Large intestine (tissue), 3 donors: Measurements from ENCODE around the gene ARHGEF4. TPM values are rescaled to one million over a fixed set of nuclear protein-coding genes. Genes with fewer than 3 reads are reported as not detected.
A peak's percentile ranks its signal among the peaks of the same experiment; 100 is the strongest.

Experiments
- DNase-seq, 2 donors: peaks; one replicate each; pipeline versions ENCODE4 v3.0.0 to v3.0.0-alpha.2; 2013
- H3K27ac ChIP-seq: one replicate; pipeline ENCODE4 v1.5.1; 2013; ENCODE audit warnings: low read length
- H3K27me3 ChIP-seq: 2 replicates; pipeline ENCODE4 v1.6.1; 2013; ENCODE audit warnings: low read length; ENCODE audit not compliant: control insufficient read depth, insufficient read depth
- H3K36me3 ChIP-seq: 2 replicates; pipeline ENCODE4 v1.6.1; 2013; ENCODE audit warnings: low read length; ENCODE audit not compliant: control insufficient read depth, insufficient read depth
- H3K4me1 ChIP-seq: one replicate; pipeline ENCODE4 v1.6.1; 2013; ENCODE audit warnings: low read length; ENCODE audit not compliant: control insufficient read depth, insufficient read depth
- H3K4me3 ChIP-seq: one replicate; pipeline ENCODE4 v1.5.1; 2013; ENCODE audit warnings: low read length
- H3K9me3 ChIP-seq: one replicate; pipeline ENCODE4 v1.6.1; 2013; ENCODE audit warnings: mild to moderate bottlenecking, low read depth, low read length, moderate library complexity; ENCODE audit not compliant: control insufficient read depth
- WGBS: methylation state at CpG from one replicate; pipeline ENCODE4 v1.1.5; 2013; ENCODE audit warnings: low lambda C conversion rate; ENCODE audit not compliant: insufficient coverage; 5-methylcytosine and 5-hydroxymethylcytosine counted together
- polyA plus RNA-seq: library from polyadenylated mRNA; unstranded; fragments of 120-200 nt; gene quantifications from one replicate; pipeline ENCODE4 v1.2.1, GENCODE V29; 2013

ARHGEF4 gene
- polyA plus RNA-seq, 1 donor = 5.4 TPM

- no peak overlapping the region for H3K27ac ChIP-seq
- H3K4me1 ChIP-seq = no peaks in the 10 kb centered on the region
- no peak overlapping the region for H3K4me3 ChIP-seq
- no peaks in the 10 kb centered on the region for H3K36me3 ChIP-seq
- WGBS = 80% methylated on average over 1 of the region's 1 CpG
- peaks cover 4% of the 10 kb centered on the region for H3K27me3 ChIP-seq
- H3K9me3 ChIP-seq = no peaks in the 10 kb centered on the region
- DNase-seq = no peak
Observed at GRCh38 chr2:130954873-130955272, 118.2 kb downstream of the ARHGEF4 start.

GRCh38 chr2:130957915-130958314, 121.2 kb downstream of the ARHGEF4 start:
- Histone ChIP-seq H3K4me3 (no peak overlapping the region), H3K27ac (no peak overlapping the region), H3K36me3 (no peaks in the 10 kb centered on the region), H3K27me3 (peaks cover 27% of the 10 kb centered on the region), H3K9me3 (no peaks in the 10 kb centered on the region), H3K4me1 (no peaks in the 10 kb centered on the region)
- no peak for DNase-seq
- no CpG with 5 or more reads among the region's 2 CpGs for WGBS

- no CpG with 5 or more reads among the region's 90 CpGs for WGBS
- no peak overlapping the region for H3K27ac ChIP-seq
- H3K9me3 ChIP-seq = no peaks in the 10 kb centered on the region
- H3K4me3 ChIP-seq = no peak overlapping the region
- no peaks in the 10 kb centered on the region for H3K36me3 ChIP-seq
- peaks cover 69% of the 10 kb centered on the region for H3K27me3 ChIP-seq
- peak in 1 of 2 donors; percentile 6 for DNase-seq
- H3K4me1 ChIP-seq = peaks cover 4% of the 10 kb centered on the region
Observed at GRCh38 chr2:130963196-130963848, 126.6 kb downstream of the ARHGEF4 start.

DNA sequence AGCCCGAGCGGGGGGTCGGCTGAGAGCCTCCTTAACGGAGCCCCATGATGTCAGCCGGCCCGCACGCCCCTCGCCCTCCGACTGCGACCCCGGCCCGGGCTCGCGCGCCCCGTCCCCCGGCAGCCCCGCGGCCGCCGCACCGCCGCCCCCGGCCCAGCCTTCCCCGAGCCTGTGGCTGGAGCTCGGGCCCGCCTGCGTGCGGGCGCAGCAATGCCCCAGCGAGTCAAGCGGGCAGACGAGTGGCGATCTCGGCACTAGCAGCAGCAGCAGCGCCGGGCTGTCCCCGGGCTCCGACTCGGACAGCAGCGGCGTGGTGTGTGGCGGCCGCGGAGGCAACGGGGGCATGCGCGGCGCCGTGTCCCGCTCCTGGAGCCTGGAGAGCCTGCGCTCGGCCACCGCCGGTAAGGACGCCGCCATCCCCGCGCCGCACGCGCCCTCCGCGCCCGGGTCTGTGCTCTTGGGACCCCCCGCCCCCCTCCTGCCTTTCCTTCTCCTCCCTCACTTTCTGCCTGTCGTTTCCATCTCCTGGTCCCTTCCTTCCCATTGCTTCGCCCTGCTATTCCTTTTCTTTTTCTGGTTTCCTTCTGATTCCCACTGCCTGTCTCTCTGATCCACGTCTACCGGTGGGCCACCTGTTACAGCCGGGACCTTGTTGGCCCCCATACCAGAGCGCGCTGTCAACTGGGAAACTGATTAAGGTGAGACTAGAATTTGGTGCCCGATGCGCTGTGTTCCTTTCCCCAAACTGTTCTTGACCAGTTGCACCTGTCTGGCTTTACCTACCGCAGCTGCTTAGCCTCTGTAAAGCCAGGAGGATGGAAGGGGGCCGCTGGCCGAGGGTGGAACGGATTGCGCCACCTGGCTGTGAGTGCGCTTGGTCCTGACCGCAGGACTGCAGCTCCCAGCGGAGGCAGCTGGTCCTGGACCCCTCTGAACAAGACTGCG, 127.4 kb downstream of the ARHGEF4 start:
- H3K4me1 ChIP-seq = peaks cover 4% of the 10 kb centered on the region
- no peak overlapping the region for H3K27ac ChIP-seq
- H3K4me3 ChIP-seq = no peak overlapping the region
- WGBS = 0% methylated on average over 3 of the region's 84 CpGs
- peak in 1 of 2 donors; percentile 18 for DNase-seq
- H3K36me3 ChIP-seq = no peaks in the 10 kb centered on the region
- peaks cover 68% of the 10 kb centered on the region for H3K27me3 ChIP-seq
- no peaks in the 10 kb centered on the region for H3K9me3 ChIP-seq

DNA sequence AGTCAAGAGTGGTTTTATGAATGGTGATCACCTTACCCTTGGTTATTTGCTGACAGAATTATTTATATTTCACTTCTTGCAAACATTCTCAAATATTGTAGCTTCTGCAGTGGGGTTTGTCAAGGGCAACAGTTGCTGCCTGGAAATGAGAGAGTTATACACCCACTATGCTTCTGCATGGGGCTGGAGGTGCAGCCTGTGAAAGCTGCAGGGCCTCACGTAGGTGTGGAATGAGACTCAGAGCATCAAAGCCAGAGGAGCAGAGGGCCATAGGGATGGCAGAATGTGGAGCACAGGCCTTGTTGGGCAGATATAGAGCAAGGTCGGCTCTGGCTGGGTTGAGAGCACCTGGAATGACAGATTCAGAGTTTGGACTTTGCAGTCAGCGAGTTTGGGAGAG, 128.2 kb downstream of the ARHGEF4 start:
- no CpG with 5 or more reads among the region's 3 CpGs for WGBS
- Histone ChIP-seq H3K4me3 (no peak overlapping the region), H3K4me1 (peaks cover 4% of the 10 kb centered on the region), H3K27ac (no peak overlapping the region), H3K9me3 (no peaks in the 10 kb centered on the region), H3K27me3 (peaks cover 65% of the 10 kb centered on the region), H3K36me3 (no peaks in the 10 kb centered on the region)
- no peak for DNase-seq

DNA sequence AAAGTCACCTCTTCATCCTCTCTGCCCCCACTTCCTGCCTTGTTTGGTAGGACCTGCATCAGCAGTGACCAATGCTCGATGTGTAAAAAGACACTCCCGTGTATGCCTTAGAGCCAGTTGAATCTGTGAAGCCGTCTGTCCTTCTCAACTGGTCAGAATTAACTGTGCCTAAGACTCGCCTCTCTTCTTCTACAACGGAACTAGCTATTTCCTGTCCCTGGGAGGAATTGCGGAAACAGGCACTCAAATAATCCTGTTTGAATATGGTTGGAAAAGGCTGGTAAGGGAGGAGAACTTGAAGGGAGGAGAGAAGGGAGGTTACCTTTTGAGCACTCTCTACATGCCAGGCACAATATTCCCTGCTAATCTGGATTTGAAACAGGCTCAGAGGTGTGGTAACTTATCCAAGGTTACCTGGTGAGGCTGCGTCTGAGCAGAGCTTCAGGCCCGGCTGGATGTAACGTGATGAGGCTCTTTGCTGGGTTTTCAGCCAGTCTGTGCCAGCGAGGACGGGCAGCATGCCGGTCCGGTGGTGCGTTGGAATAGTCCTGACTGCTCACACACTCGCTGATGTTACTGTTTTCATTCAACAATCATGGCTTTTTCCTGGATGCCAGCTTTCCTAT, 129.5 kb downstream of the ARHGEF4 start:
- Histone ChIP-seq H3K27me3 (peaks cover 57% of the 10 kb centered on the region), H3K27ac (no peak overlapping the region), H3K9me3 (no peaks in the 10 kb centered on the region), H3K36me3 (no peaks in the 10 kb centered on the region), H3K4me3 (no peak overlapping the region), H3K4me1 (peaks cover 4% of the 10 kb centered on the region)
- no CpG with 5 or more reads among the region's 15 CpGs for WGBS
- DNase-seq = no peak

DNA sequence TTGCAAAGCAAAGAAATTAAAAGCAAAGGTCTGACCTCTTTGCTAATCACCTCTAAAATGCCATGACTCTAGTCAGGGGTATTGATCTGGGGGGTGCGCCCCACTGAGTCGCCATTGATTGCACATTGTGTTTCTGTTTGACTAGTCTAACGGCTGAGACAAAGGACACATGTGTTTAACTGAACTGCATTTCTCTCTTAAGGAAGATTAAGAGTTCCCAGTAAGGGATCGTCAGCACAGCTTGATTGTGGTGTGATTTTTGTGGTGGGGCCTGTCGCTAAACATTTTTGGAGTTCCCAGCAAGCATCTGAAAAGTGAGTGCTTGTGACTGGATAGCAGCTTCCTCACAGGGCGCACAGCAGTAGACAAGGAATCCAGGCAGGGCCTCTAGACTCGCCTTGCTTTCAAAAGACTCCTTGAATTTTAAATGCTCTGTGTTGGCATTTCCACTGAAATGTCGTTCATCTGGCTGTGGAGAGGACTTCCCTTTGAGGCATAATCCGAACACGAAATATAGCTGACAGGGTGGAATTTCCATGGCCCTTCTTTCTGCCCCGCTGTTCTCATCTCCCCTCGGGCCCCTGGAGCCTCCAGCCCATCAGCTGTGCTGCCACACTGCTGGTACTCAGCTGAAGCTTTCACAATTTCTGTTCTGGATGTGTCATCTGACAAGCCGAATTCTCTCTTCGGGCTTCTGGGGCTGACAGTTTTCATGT, 130.2 kb downstream of the ARHGEF4 start:
- no peak for DNase-seq
- H3K27me3 ChIP-seq = peaks cover 51% of the 10 kb centered on the region

DNA sequence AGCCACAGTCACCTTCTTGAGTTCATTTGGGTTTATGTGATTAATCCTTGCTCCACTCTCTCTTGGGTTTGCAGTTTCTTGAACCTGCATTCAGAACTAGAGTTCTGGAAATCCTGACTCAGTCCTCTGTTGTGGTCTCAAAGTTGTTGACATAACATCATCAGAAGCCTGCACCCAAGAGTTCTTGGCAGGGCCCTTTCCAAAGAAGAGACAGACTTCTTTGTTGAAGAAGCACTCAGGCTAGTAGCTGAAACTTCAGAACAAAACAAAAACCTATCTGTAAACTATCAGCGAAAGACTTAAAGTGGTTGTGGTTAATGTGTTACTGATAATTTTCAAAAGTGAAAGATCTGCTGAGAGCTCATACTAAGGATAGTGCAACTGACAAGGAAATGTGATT, 135.7 kb downstream of the ARHGEF4 start:
- Histone ChIP-seq H3K9me3 (peaks cover 8% of the 10 kb centered on the region), H3K27ac (no peak overlapping the region), H3K27me3 (peaks cover 4% of the 10 kb centered on the region), H3K36me3 (no peaks in the 10 kb centered on the region), H3K4me3 (no peak overlapping the region), H3K4me1 (no peaks in the 10 kb centered on the region)
- 14% methylated on average over 1 of the region's 1 CpG for WGBS
- no peak for DNase-seq

More for the DNA sequence above, 130.2 kb downstream of the ARHGEF4 start:
- no peak overlapping the region for H3K27ac ChIP-seq
- WGBS = 67% methylated on average over 1 of the region's 14 CpGs
- no peaks in the 10 kb centered on the region for H3K9me3 ChIP-seq
- H3K4me3 ChIP-seq = no peak overlapping the region
- H3K36me3 ChIP-seq = no peaks in the 10 kb centered on the region
- peaks cover 4% of the 10 kb centered on the region for H3K4me1 ChIP-seq

GRCh38 chr2:130975729-130976128, 139.0 kb downstream of the ARHGEF4 start:
- Histone ChIP-seq H3K4me3 (no peak overlapping the region), H3K9me3 (peaks cover 11% of the 10 kb centered on the region), H3K36me3 (no peaks in the 10 kb centered on the region), H3K4me1 (no peaks in the 10 kb centered on the region), H3K27me3 (no peaks in the 10 kb centered on the region), H3K27ac (no peak overlapping the region)
- no CpG with 5 or more reads among the region's 11 CpGs for WGBS
- no peak for DNase-seq
